Breast epithelium (tissue), 4 donors: ENCODE measurements around the gene ADAT3. TPM values are rescaled to one million over a fixed set of nuclear protein-coding genes. Genes with fewer than 3 reads are reported as not detected.

ENCODE experiments used
- DNase-seq, 2 donors: peaks; one replicate each; pipeline ENCODE4 v3.0.0-alpha.2; 2019; ENCODE audit warnings: low spot score in 2 of 2
- H3K27ac ChIP-seq, 2 donors: fragments of 200-600 bp; sonication (generic) in 1 of 2; one replicate each; pipeline ENCODE4 v1.5.1; 2016 to 2019; ENCODE audit warnings: mild to moderate bottlenecking in 1 of 2
- H3K27me3 ChIP-seq, 2 donors: fragments of 200-600 bp; sonication (generic) in 1 of 2; one replicate each; pipeline versions ENCODE4 v1.5.1 to v1.6.0; 2017 to 2019; ENCODE audit warnings: control low read depth in 1 of 2, mild to moderate bottlenecking in 1 of 2
- H3K36me3 ChIP-seq: fragments of 200-600 bp; one replicate; pipeline ENCODE4 v1.5.1; 2019
- H3K4me1 ChIP-seq, 2 donors: fragments of 200-600 bp; sonication (generic); one replicate each; pipeline ENCODE4 v1.5.1; 2016 to 2019; ENCODE audit warnings: control low read depth in 1 of 2
- H3K4me3 ChIP-seq, 3 donors: fragments of 200-600 bp; sonication (generic); 1 replicate in 2 of 3; 2 replicates in 1 of 3; pipeline ENCODE4 v1.5.1; 2016 to 2019; ENCODE audit warnings: mild to moderate bottlenecking in 3 of 3, moderate library complexity in 2 of 3
- H3K9me3 ChIP-seq, 2 donors: fragments of 200-600 bp; sonication (generic) in 1 of 2; one replicate each; pipeline ENCODE4 v1.5.1; 2016 to 2019; ENCODE audit warnings: control low read depth in 1 of 2
- POLR2A ChIP-seq: fragments of 450-650 bp; IDR thresholded peaks from one replicate; pipeline ENCODE4 v1.6.1; 2016; ENCODE audit warnings: antibody characterized with exemption, mild to moderate bottlenecking, moderate library complexity
- POLR2AphosphoS5 ChIP-seq, 3 donors: sonication (generic); formaldehyde crosslinking; IDR thresholded peaks; one replicate each; pipeline ENCODE4 v1.6.1; 2017; ENCODE audit warnings: antibody characterized with exemption in 3 of 3
- intact Hi-C: fragments of 100-400 bp; cut with DNase I; formaldehyde crosslinking; loops from one replicate; pipeline ENCODE4 v1.15.1; 2023; ENCODE audit warnings: low total_unique reads
- total RNA-seq, 3 donors: library from RNA; depleted of rRNA; stranded (reverse); fragments of >200 nt; gene quantifications; one replicate each; pipeline ENCODE4 v1.1.0, GENCODE V29; 2016
- TF ChIP-seq, protein P1 (sequence below), 3 donors: fragments of 450-650 bp; IDR thresholded peaks; one replicate each; pipeline ENCODE4 v1.5.1; 2016 to 2017; ENCODE audit warnings: antibody characterized with exemption in 3 of 3, mild to moderate bottlenecking in 3 of 3, moderate library complexity in 3 of 3

The ADAT3 gene
- total RNA-seq, 3 donors from 2014 or later, result 1.1 to 5.4 (median 4.9) TPM

DNA sequence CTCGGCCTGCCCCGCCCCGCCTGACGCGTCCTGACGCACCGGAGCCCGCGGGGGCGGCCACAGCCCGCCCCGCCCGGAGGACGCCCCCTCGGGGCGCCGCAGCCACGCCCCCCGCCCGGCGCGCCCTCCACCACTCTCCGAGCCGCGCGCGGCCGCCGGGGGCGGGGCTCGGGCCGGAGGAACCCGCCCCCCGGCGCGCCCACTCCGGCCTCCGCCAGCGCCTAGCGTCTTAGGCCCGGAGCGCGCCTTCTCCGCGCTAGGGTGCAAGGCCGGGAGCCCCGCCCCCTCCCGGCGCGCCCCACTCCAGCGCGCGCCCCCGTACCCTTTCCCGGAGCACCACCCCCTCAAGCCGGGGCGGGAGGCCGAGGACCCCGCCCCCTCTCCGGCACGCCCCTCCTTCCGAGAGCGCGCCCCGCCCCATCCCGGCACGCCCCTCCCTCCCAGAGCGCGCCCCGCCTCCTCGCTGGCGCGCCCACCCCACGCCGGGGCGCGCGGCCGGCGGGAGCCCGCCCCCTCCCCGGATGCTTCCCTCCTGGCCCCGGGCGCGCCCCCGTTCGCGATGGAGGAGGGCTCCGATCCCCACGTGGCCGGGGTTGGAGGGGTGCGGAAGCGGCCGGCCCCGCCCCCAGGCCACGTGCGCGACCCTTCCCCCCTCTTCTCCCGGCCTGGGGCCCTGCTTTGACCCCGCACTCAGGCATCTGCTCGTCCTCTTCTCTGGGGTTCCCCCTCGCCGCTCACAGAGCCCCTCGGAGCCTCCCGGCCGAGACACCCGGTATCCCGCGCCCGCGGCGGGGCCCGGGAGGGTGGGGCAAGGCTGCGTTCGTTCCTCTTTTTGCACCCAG, 41.3 kb upstream of the ADAT3 start:
- Histone ChIP-seq H3K9me3 (no peaks in the 10 kb centered on the region), H3K4me3 (peak overlapping the region; percentile 72 to 98 (median 72)), H3K27me3 (no peaks in the 10 kb centered on the region), H3K36me3 (no peaks in the 10 kb centered on the region), H3K27ac (peak overlapping the region; percentile 79 to 88), H3K4me1 (peaks cover 12 to 30% of the 10 kb centered on the region in 2 donors)
- DNase-seq, result peak; percentile 87 to 91
- intact Hi-C loops, result no loop called here
- TF ChIP-seq, protein P1, sequence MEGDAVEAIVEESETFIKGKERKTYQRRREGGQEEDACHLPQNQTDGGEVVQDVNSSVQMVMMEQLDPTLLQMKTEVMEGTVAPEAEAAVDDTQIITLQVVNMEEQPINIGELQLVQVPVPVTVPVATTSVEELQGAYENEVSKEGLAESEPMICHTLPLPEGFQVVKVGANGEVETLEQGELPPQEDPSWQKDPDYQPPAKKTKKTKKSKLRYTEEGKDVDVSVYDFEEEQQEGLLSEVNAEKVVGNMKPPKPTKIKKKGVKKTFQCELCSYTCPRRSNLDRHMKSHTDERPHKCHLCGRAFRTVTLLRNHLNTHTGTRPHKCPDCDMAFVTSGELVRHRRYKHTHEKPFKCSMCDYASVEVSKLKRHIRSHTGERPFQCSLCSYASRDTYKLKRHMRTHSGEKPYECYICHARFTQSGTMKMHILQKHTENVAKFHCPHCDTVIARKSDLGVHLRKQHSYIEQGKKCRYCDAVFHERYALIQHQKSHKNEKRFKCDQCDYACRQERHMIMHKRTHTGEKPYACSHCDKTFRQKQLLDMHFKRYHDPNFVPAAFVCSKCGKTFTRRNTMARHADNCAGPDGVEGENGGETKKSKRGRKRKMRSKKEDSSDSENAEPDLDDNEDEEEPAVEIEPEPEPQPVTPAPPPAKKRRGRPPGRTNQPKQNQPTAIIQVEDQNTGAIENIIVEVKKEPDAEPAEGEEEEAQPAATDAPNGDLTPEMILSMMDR (IDR thresholded peaks at IDR 0.05), result no peak
- TF ChIP-seq POLR2A (no peak), POLR2AphosphoS5 (IDR thresholded peaks at IDR 0.05) (peak in 1 of 3 donors; percentile 23)

DNA sequence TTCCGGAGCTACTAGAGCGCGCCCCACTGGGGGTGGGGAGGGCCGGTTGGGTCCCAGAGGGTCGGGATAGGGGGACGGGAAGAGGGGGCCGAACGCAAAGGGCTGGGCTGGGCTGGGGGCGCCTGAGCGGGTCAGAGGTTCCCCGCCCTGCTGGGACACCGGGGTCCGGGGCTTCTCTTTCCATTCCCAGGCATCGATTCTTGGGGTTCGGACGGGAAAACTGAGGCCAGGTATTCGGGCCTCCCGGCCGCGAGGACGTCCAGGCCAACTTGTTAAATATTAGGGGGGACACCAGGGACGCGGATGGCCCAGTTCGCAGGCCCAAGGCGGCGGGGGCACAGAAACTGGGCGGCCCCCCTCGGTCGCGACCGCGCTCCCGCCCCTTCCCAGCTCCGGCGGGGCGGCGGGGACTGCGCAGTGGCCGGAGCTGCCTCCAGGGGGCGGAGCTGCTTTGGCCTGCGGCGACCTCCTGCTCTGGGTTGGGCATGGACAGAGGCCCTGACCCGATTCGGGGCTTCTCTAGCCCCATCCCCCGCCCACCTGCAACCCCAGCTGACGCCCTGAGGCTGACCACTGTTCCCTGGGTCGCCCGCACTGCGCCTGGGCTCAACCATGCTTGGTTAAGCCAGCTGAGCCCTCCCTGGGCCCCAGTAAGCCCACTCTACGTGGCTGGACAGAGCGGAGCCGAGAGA, 40.6 kb upstream of the ADAT3 start:
- H3K27ac ChIP-seq, result peak overlapping the region; percentile 79 to 88
- H3K27me3 ChIP-seq, result no peaks in the 10 kb centered on the region
- intact Hi-C loops, result no loop called here
- peaks cover 12 to 28% of the 10 kb centered on the region in 2 donors for H3K4me1 ChIP-seq
- no peaks in the 10 kb centered on the region for H3K36me3 ChIP-seq
- peak in 1 of 2 donors; percentile 76 for DNase-seq
- H3K9me3 ChIP-seq, result no peaks in the 10 kb centered on the region
- TF ChIP-seq POLR2A, result peak; percentile 12
- TF ChIP-seq POLR2AphosphoS5 (IDR thresholded peaks at IDR 0.05), result peak in 1 of 3 donors; percentile 0
- TF ChIP-seq, protein P1 (IDR thresholded peaks at IDR 0.05), result peak; percentile 63 to 74 (median 68)
- H3K4me3 ChIP-seq, result peak overlapping the region; percentile 72 to 98 (median 72)

DNA sequence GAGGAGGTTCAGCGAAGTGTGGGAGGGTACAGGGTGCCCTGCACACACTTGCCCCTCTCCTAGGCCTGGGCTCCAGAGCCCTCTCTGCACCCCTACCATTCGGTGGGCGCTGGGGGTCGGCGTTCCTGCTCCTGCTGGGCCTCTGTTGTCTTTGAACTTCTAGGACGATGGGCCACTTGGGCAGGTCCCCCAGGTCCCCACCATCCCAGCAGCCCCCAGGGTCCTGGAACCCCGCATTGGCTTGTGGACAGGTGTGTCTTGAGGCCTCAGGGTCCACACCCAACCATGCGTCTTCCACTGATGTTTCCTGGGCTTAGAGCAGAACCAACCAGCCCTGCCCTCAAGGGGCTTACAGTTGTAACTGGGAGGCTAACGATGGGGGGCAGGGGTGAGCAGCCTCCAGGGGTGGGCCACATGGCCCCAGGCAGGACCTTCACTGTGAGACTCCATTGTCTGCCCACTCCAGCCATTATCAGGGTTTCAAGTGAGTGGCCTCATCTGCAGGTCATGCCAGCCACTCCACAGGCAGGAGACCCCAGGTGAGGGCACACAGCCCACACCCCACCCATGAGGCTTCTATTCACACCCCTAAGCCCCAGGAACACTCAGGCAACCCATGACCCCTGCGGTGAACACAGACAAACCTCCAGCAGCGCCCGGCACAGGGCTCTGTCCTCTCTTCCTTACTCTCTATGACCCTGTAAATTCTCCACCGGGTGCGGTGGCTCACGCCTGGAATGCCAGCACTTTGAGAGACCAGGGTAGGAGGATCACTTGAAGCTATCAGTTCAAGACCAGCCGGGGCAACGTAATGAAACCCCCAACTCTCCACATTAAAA, 39.8 kb upstream of the ADAT3 start:
- DNase-seq, result no peak
- Histone ChIP-seq H3K4me3 (peak overlapping the region in 2 of 3 donors; percentile 72 to 98), H3K27ac (peak overlapping the region; percentile 79 to 88), H3K36me3 (no peaks in the 10 kb centered on the region), H3K4me1 (peaks cover 10 to 20% of the 10 kb centered on the region in 2 donors), H3K9me3 (no peaks in the 10 kb centered on the region), H3K27me3 (no peaks in the 10 kb centered on the region)
- intact Hi-C loops, result no loop called here
- TF ChIP-seq, protein P1 (IDR thresholded peaks at IDR 0.05), result no peak
- TF ChIP-seq POLR2A (no peak), POLR2AphosphoS5 (IDR thresholded peaks at IDR 0.05) (no peak)

DNA sequence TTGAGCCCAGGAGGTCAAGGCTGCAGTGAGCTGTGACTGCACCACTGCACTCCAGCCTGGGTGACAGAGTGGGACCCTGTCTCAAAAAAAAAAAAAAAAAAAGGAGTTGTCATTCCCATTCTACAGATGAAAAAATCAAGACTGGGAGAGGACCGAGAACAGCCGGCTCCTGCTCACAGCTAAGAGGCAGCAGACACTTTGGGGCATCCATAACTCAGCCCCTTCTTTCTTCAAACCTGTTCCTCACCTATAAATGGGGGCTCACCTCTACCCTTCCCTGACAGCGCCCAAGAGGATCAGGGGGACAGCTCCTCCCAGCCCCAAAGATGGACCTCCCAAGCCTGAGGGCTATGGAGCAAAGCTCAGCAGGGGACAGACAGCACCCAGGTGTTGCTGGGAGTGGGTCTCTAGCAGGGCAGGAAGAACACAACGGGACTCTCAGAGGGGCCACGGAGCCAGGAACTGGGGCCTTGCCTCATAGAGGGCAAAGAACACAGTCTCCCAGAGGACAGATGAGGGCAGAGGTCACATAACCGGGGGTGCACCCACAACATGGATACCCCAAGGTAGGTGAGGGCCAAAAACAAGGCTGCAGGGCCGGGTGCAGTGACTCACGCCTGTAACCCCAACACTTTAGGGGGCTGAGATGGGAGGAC, 38.4 kb upstream of the ADAT3 start:
- no peaks in the 10 kb centered on the region for H3K36me3 ChIP-seq
- H3K9me3 ChIP-seq, result no peaks in the 10 kb centered on the region
- H3K27me3 ChIP-seq, result no peaks in the 10 kb centered on the region
- TF ChIP-seq POLR2AphosphoS5 (IDR thresholded peaks at IDR 0.05) (no peak), POLR2A (no peak)
- TF ChIP-seq, protein P1 (IDR thresholded peaks at IDR 0.05), result no peak
- no peak overlapping the region for H3K27ac ChIP-seq
- intact Hi-C loops, result no loop called here
- H3K4me3 ChIP-seq, result no peak overlapping the region
- DNase-seq, result no peak
- peaks cover 0 to 6% of the 10 kb centered on the region in 2 donors for H3K4me1 ChIP-seq
